Parathyroid adenoma (tissue), 2 donors: Measurements from ENCODE around the gene IGSF5.

Experiments used
- H2AFZ ChIP-seq: fragments of 300-600 bp; sonication (generic); one replicate; pipeline ENCODE4 v1.7.0; 2017; ENCODE audit warnings: antibody characterized with exemption, mild to moderate bottlenecking
- H3K27ac ChIP-seq: fragments of 300-600 bp; sonication (generic); one replicate; pipeline ENCODE4 v1.7.0; 2017
- H3K27me3 ChIP-seq: fragments of 300-600 bp; sonication (generic); one replicate; pipeline ENCODE4 v1.7.0; 2017; ENCODE audit warnings: low read length; ENCODE audit not compliant: control insufficient read depth, insufficient read depth
- H3K36me3 ChIP-seq: fragments of 300-600 bp; sonication (generic); one replicate; pipeline ENCODE4 v1.7.0; 2017; ENCODE audit warnings: low read length; ENCODE audit not compliant: control insufficient read depth, insufficient read depth
- H3K4me1 ChIP-seq: fragments of 300-600 bp; sonication (generic); one replicate; pipeline ENCODE4 v1.7.0; 2017; ENCODE audit warnings: control low read depth
- H3K4me2 ChIP-seq: fragments of 300-600 bp; sonication (generic); one replicate; pipeline ENCODE4 v1.7.0; 2017; ENCODE audit warnings: low read length
- H3K4me3 ChIP-seq: fragments of 300-600 bp; sonication (generic); one replicate; pipeline ENCODE4 v1.7.0; 2017; ENCODE audit warnings: low read depth, low read length
- H3K79me2 ChIP-seq: fragments of 300-600 bp; sonication (generic); one replicate; pipeline ENCODE4 v1.7.0; 2017; ENCODE audit warnings: control low read depth
- H3K9ac ChIP-seq: fragments of 300-600 bp; sonication (generic); one replicate; pipeline ENCODE4 v1.7.0; 2017; ENCODE audit warnings: mild to moderate bottlenecking
- H3K9me3 ChIP-seq: fragments of 300-600 bp; sonication (generic); one replicate; pipeline ENCODE4 v1.7.0; 2017; ENCODE audit warnings: low read length; ENCODE audit not compliant: control insufficient read depth
- TF ChIP-seq, protein P1 (sequence below): fragments of 300-600 bp; sonication (generic); IDR thresholded peaks from one replicate; pipeline ENCODE4 v1.7.0; 2017; ENCODE audit warnings: antibody characterized with exemption, mild to moderate bottlenecking
- donor health status: primary hyperparathyroidism.

IGSF5 gene

DNA sequence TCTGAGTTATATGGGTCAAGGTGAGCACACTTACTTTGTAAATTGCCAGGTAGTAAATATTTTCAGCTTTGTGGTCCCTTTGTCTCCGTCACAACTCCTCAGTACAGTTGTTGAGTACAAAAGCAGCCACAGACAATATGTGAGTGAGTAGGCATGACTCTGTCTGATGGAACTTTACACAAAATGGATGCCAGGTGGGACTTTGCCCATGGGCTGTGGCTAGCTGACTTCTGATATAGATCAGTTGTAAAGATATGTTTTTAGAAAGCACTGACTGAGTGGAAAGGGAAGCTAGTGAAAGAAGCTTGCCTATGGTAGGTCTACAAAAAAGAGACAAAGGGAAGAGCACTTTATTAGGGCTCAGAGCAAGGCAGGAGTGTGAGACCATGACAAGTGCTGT, 23.1 kb upstream of the IGSF5 start:
- Histone ChIP-seq H3K4me3 (no peak overlapping the region), H3K36me3 (no peaks in the 10 kb centered on the region), H3K27me3 (no peaks in the 10 kb centered on the region), H3K4me1 (no peaks in the 10 kb centered on the region), H3K9ac (no peak overlapping the region), H3K4me2 (no peak overlapping the region), H3K9me3 (no peaks in the 10 kb centered on the region), H3K79me2 (no peaks in the 10 kb centered on the region), H2AFZ (no peak overlapping the region), H3K27ac (no peak overlapping the region)
- TF ChIP-seq, protein P1, sequence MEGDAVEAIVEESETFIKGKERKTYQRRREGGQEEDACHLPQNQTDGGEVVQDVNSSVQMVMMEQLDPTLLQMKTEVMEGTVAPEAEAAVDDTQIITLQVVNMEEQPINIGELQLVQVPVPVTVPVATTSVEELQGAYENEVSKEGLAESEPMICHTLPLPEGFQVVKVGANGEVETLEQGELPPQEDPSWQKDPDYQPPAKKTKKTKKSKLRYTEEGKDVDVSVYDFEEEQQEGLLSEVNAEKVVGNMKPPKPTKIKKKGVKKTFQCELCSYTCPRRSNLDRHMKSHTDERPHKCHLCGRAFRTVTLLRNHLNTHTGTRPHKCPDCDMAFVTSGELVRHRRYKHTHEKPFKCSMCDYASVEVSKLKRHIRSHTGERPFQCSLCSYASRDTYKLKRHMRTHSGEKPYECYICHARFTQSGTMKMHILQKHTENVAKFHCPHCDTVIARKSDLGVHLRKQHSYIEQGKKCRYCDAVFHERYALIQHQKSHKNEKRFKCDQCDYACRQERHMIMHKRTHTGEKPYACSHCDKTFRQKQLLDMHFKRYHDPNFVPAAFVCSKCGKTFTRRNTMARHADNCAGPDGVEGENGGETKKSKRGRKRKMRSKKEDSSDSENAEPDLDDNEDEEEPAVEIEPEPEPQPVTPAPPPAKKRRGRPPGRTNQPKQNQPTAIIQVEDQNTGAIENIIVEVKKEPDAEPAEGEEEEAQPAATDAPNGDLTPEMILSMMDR: no peak

GRCh38 chr21:39724944-39725343, 20.0 kb upstream of the IGSF5 start:
- H3K9ac ChIP-seq: no peak overlapping the region
- H3K4me1 ChIP-seq: no peaks in the 10 kb centered on the region
- TF ChIP-seq, protein P1: no peak
- H3K4me3 ChIP-seq: no peak overlapping the region
- H3K9me3 ChIP-seq: no peaks in the 10 kb centered on the region
- no peaks in the 10 kb centered on the region for H3K36me3 ChIP-seq
- H3K27me3 ChIP-seq: no peaks in the 10 kb centered on the region
- H3K79me2 ChIP-seq: no peaks in the 10 kb centered on the region
- H3K4me2 ChIP-seq: no peak overlapping the region
- H2AFZ ChIP-seq: no peak overlapping the region
- H3K27ac ChIP-seq: no peak overlapping the region

DNA sequence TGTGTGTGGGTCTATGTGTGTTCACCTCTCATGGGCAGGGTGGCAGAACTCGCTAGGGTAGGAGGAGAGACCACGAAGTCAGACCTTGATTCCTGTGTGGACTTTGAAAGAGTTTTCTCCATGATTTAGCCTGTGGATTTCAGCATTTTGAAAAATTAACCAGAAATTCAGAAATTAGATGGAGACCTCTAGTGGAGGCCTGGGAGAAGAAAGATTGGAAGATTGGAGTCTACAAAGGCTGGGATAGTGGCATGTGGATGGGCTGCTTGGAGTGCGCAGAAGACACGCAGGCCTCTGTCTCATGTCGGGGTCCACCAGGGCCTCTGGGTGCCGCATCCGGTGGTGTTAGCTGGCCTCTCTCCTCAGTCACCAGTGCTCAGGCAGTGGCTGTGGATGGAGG, 18.9 kb upstream of the IGSF5 start:
- Histone ChIP-seq H3K4me2 (no peak overlapping the region), H3K4me1 (no peaks in the 10 kb centered on the region), H3K79me2 (no peaks in the 10 kb centered on the region), H3K9me3 (no peaks in the 10 kb centered on the region), H3K9ac (no peak overlapping the region), H3K27me3 (no peaks in the 10 kb centered on the region), H3K4me3 (no peak overlapping the region), H3K27ac (no peak overlapping the region), H3K36me3 (no peaks in the 10 kb centered on the region), H2AFZ (no peak overlapping the region)
- TF ChIP-seq, protein P1: no peak

DNA sequence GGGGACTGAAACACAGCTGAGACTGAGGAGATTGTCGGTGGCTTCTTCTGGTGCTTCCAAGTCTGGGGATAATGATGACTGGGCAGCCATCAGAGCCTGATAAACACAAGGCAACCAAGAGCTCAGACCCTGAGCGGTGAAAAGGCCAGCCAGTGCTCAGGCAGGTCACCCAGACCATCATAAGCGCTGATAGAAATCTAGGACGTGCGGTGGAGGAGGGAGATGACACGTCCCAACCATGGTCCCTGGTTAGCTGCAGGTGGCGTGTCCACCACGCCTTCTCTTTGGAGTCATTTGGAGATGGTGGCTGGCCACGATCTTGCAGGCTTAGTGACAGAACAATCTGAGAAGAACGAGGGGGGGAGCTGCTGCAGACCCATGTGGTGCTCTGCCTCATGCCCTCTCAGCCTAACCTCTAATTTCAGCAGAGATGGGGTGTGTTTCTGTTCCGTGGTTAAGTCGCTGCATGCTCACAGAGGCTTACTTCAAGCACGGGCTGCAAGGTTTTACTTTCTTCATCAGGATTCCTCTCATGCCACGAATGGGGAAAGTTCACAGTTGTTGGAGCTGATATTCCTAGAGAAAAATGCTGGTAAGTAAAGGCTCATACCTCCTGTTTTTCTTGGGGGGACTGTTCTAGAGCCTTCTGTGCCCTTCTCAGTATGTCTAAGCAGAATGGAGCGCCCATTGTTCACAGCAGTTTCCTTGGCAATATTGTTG, 17.4 kb upstream of the IGSF5 start:
- Histone ChIP-seq H3K79me2 (no peaks in the 10 kb centered on the region), H3K9ac (no peak overlapping the region), H3K4me1 (no peaks in the 10 kb centered on the region), H3K4me3 (no peak overlapping the region), H3K27me3 (no peaks in the 10 kb centered on the region), H3K36me3 (no peaks in the 10 kb centered on the region), H3K4me2 (no peak overlapping the region), H3K9me3 (no peaks in the 10 kb centered on the region), H2AFZ (no peak overlapping the region), H3K27ac (no peak overlapping the region)
- TF ChIP-seq, protein P1: no peak

GRCh38 chr21:39728341-39728740, 16.6 kb upstream of the IGSF5 start:
- H3K9me3 ChIP-seq: no peaks in the 10 kb centered on the region
- H3K36me3 ChIP-seq: no peaks in the 10 kb centered on the region
- H3K79me2 ChIP-seq: no peaks in the 10 kb centered on the region
- H3K4me1 ChIP-seq: no peaks in the 10 kb centered on the region
- H3K9ac ChIP-seq: no peak overlapping the region
- H2AFZ ChIP-seq: no peak overlapping the region
- H3K27ac ChIP-seq: no peak overlapping the region
- H3K4me3 ChIP-seq: no peak overlapping the region
- no peaks in the 10 kb centered on the region for H3K27me3 ChIP-seq
- H3K4me2 ChIP-seq: no peak overlapping the region
- TF ChIP-seq, protein P1: no peak
